ENCODE results near the gene AMOTL2. TPM values are rescaled to one million over a fixed set of nuclear protein-coding genes. Genes with fewer than 3 reads are reported as not detected.

Gene AMOTL2
- total RNA-seq, result not detected in 2 replicates

DNA sequence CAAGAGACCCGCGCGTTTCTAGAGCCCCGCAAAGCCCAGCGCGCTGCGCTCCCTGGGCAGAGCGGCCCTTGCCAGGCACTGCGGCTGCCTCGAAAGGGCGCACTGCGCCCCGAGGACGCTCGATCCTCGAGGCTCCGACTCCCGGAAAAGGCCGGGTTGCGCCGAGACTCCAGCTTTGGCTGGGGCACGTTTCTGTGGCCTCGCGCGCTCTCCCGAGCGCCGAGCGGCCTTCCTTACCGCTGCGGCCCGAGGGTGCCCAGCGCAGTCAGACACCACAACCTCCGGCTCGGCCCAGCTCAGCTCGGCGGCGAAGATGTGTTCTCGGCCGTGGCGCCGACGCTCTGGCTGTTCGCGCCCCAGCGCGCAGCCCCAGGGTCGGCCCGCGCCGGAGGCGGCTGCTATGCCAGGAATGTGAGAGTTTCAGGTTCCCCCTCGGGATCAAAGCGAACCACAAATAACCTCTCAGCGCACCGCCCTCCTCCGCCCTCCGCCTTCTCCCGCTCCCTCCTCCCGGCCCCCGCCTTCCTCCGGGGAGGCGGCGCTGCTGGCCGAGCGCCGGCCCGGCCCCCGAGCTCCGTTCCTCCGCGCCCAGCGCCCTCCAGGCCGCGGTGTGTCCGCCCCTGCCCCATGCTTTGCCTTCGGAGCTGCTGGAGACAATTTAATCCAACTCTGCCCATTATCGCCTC lies at the start of gene AMOTL2:
Gene AMOTL2, minus strand, starts transcription at position 343 of the 686 bp plus-strand sequence. CDS start 3,014 bp downstream, outside the sequence.
- H3K36me3 Mint-ChIP-seq (ENCODE audit: low read depth), result no peaks in the 10 kb centered on the region
- no peak within 1 kb of the TSS for H3K27ac Mint-ChIP-seq
- H3K4me3 Mint-ChIP-seq (ENCODE audit: low read depth), result peak within 1 kb of the TSS; percentile 73
- intact Hi-C loops (cut with micrococcal nuclease), result loop anchor here (10.0 kb wide), 1 partner anchor 159 kb away; no protein-coding TSS in a partner anchor
- peaks cover 46% of the 10 kb centered on the region for H3K27me3 Mint-ChIP-seq (ENCODE audit: low read depth)
- DNase-seq (ENCODE audit: low spot score), result no peak
- no peaks in the 10 kb centered on the region for H3K9me3 Mint-ChIP-seq
- H3K4me1 Mint-ChIP-seq (ENCODE audit: low read depth), result peaks cover 5% of the 10 kb centered on the region

DNA sequence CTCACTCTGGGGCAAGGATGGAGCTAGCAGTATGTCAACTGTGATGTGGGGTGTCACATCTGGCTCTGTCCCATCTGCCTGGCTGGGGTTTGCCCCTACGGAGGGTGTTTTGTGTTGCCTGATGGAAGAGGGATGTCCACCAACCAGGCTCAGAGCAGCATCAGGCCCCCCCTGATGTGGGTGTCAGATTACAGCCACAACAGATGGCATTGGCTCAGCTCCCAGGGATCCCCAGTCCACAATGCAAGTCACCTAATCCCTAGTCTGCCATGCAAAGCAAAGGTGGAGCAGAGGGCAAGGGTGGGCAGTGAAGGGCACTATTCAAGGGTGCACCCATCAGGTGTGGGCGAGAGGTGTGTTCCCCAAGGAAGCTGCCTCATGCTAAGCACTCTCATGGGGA lies 48.9 kb upstream of the AMOTL2 start:
- H3K27ac Mint-ChIP-seq, result no peak overlapping the region
- no peak overlapping the region for H3K4me3 Mint-ChIP-seq (ENCODE audit: low read depth)
- peaks cover 2% of the 10 kb centered on the region for H3K27me3 Mint-ChIP-seq (ENCODE audit: low read depth)
- no peaks in the 10 kb centered on the region for H3K4me1 Mint-ChIP-seq (ENCODE audit: low read depth)
- intact Hi-C loops (cut with micrococcal nuclease), result no loop called here
- no peak for DNase-seq (ENCODE audit: low spot score)
- no peaks in the 10 kb centered on the region for H3K36me3 Mint-ChIP-seq (ENCODE audit: low read depth)
- H3K9me3 Mint-ChIP-seq, result no peaks in the 10 kb centered on the region

- no peak overlapping the region for H3K27ac Mint-ChIP-seq
- H3K9me3 Mint-ChIP-seq, result no peaks in the 10 kb centered on the region
- no peaks in the 10 kb centered on the region for H3K4me1 Mint-ChIP-seq (ENCODE audit: low read depth)
- H3K27me3 Mint-ChIP-seq (ENCODE audit: low read depth), result peaks cover 4% of the 10 kb centered on the region
- H3K36me3 Mint-ChIP-seq (ENCODE audit: low read depth), result no peaks in the 10 kb centered on the region
- no peak for DNase-seq (ENCODE audit: low spot score)
- no peak overlapping the region for H3K4me3 Mint-ChIP-seq (ENCODE audit: low read depth)
- intact Hi-C loops (cut with micrococcal nuclease), result no loop called here
These were observed 45.7 kb upstream of the AMOTL2 start for GRCh38 chr3:134419960-134420321.

GRCh38 chr3:134419214-134419959 lies 45.1 kb upstream of the AMOTL2 start:
- H3K27ac Mint-ChIP-seq, result no peak overlapping the region
- no peak for DNase-seq (ENCODE audit: low spot score)
- no peaks in the 10 kb centered on the region for H3K4me1 Mint-ChIP-seq (ENCODE audit: low read depth)
- intact Hi-C loops (cut with micrococcal nuclease), result no loop called here
- H3K27me3 Mint-ChIP-seq (ENCODE audit: low read depth), result peaks cover 5% of the 10 kb centered on the region
- H3K4me3 Mint-ChIP-seq (ENCODE audit: low read depth), result no peak overlapping the region
- no peaks in the 10 kb centered on the region for H3K36me3 Mint-ChIP-seq (ENCODE audit: low read depth)
- H3K9me3 Mint-ChIP-seq, result no peaks in the 10 kb centered on the region

GRCh38 chr3:134409041-134409440 lies 34.8 kb upstream of the AMOTL2 start:
- intact Hi-C loops (cut with micrococcal nuclease), result no loop called here
- Mint-ChIP-seq H3K27ac (no peak overlapping the region), H3K9me3 (no peaks in the 10 kb centered on the region), H3K4me3 (ENCODE audit: low read depth) (no peak overlapping the region), H3K36me3 (ENCODE audit: low read depth) (no peaks in the 10 kb centered on the region), H3K4me1 (ENCODE audit: low read depth) (no peaks in the 10 kb centered on the region), H3K27me3 (ENCODE audit: low read depth) (peaks cover 61% of the 10 kb centered on the region)
- no peak for DNase-seq (ENCODE audit: low spot score)

GRCh38 chr3:134407239-134407625 lies 33.0 kb upstream of the AMOTL2 start:
- Mint-ChIP-seq H3K27ac (no peak overlapping the region), H3K36me3 (ENCODE audit: low read depth) (no peaks in the 10 kb centered on the region), H3K9me3 (no peaks in the 10 kb centered on the region), H3K27me3 (ENCODE audit: low read depth) (peaks cover 68% of the 10 kb centered on the region), H3K4me3 (ENCODE audit: low read depth) (no peak overlapping the region), H3K4me1 (ENCODE audit: low read depth) (no peaks in the 10 kb centered on the region)
- intact Hi-C loops (cut with micrococcal nuclease), result no loop called here
- DNase-seq (ENCODE audit: low spot score), result no peak

DNA sequence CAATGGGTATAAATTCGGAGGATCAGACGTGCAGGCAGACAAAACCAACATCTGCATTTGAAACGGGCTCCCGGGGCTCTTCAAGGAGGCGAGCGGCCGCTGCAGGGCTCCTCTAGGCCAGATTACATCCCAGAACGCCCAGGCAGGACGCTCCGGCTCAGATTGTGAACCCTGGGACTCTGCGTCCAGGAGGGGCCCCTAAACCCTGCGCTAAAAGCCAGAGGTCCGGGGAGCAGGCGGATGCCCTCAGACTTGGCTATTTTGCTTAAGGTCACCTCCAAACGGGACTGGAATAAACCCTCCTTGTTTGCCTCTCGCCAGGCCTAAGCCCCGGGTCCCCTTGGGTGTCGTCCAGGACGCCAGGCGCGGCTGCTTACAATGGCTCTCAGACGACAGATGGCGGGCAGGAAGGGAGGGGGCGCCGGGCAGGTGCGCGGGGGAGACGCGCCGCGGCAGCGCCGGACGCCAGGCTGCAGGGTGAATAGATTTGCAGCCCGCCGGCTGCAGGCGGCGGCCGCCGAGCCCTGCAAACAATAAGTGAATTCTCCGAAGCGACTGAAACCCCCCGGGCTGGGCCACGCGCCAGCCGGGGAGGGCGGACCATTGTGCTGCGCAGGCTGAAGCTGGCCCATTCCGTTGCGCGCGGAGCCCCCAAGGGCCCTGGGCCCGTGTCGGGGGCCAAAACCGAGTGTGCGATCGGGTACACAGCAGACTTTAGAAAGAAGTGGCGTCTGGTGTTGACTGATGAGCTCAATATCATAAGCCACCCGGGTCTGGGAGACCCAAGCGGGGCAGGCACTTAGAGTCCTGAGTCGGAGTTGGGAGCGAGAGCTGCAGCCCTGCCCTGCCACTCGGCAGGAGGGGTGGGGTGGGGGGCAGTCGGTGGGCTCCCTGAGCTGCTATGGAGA lies 32.3 kb upstream of the AMOTL2 start:
- DNase-seq (ENCODE audit: low spot score), result no peak
- no peaks in the 10 kb centered on the region for H3K4me1 Mint-ChIP-seq (ENCODE audit: low read depth)
- no peaks in the 10 kb centered on the region for H3K36me3 Mint-ChIP-seq (ENCODE audit: low read depth)
- no peak overlapping the region for H3K4me3 Mint-ChIP-seq (ENCODE audit: low read depth)
- intact Hi-C loops (cut with micrococcal nuclease), result no loop called here
- H3K9me3 Mint-ChIP-seq, result no peaks in the 10 kb centered on the region
- no peak overlapping the region for H3K27ac Mint-ChIP-seq
- H3K27me3 Mint-ChIP-seq (ENCODE audit: low read depth), result peaks cover 65% of the 10 kb centered on the region

- H3K9me3 Mint-ChIP-seq, result no peaks in the 10 kb centered on the region
- no peaks in the 10 kb centered on the region for H3K36me3 Mint-ChIP-seq (ENCODE audit: low read depth)
- DNase-seq (ENCODE audit: low spot score), result no peak
- no peak overlapping the region for H3K4me3 Mint-ChIP-seq (ENCODE audit: low read depth)
- no peaks in the 10 kb centered on the region for H3K4me1 Mint-ChIP-seq (ENCODE audit: low read depth)
- no peak overlapping the region for H3K27ac Mint-ChIP-seq
- peaks cover 55% of the 10 kb centered on the region for H3K27me3 Mint-ChIP-seq (ENCODE audit: low read depth)
- intact Hi-C loops (cut with micrococcal nuclease), result no loop called here
These were observed 30.2 kb upstream of the AMOTL2 start for GRCh38 chr3:134404366-134404885.

- no peak for DNase-seq (ENCODE audit: low spot score)
- Mint-ChIP-seq H3K27ac (no peak overlapping the region), H3K27me3 (ENCODE audit: low read depth) (peaks cover 14% of the 10 kb centered on the region), H3K9me3 (no peaks in the 10 kb centered on the region), H3K36me3 (ENCODE audit: low read depth) (no peaks in the 10 kb centered on the region), H3K4me1 (ENCODE audit: low read depth) (no peaks in the 10 kb centered on the region), H3K4me3 (ENCODE audit: low read depth) (no peak overlapping the region)
- intact Hi-C loops (cut with micrococcal nuclease), result no loop called here
These were observed 23.5 kb upstream of the AMOTL2 start for GRCh38 chr3:134397755-134398154.

DNA sequence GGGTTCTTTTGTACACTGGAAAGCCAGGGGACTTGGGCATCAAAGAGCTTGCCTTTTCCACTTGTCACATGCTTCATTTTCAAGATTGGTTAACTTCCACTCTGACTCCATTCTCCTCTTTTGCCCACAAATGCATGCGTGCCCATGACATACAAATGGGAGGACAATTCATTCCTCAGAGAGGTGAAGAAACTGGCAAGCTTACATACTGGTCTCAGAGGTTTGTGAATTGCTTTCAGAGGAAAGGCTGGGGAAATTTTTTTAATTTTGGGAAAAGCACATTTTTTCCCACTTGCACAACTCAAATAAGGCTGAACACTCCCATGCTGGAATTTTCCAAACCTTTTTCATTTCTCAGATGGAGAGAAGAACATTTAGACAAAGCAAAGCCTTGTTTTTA lies 20.9 kb upstream of the AMOTL2 start:
- Mint-ChIP-seq H3K4me3 (ENCODE audit: low read depth) (no peak overlapping the region), H3K4me1 (ENCODE audit: low read depth) (no peaks in the 10 kb centered on the region), H3K36me3 (ENCODE audit: low read depth) (no peaks in the 10 kb centered on the region), H3K27ac (no peak overlapping the region), H3K9me3 (no peaks in the 10 kb centered on the region), H3K27me3 (ENCODE audit: low read depth) (peaks cover 10% of the 10 kb centered on the region)
- intact Hi-C loops (cut with micrococcal nuclease), result no loop called here
- no peak for DNase-seq (ENCODE audit: low spot score)

- no peak overlapping the region for H3K4me3 Mint-ChIP-seq (ENCODE audit: low read depth)
- no peaks in the 10 kb centered on the region for H3K9me3 Mint-ChIP-seq
- no peaks in the 10 kb centered on the region for H3K4me1 Mint-ChIP-seq (ENCODE audit: low read depth)
- peaks cover 14% of the 10 kb centered on the region for H3K27me3 Mint-ChIP-seq (ENCODE audit: low read depth)
- no peak overlapping the region for H3K27ac Mint-ChIP-seq
- intact Hi-C loops (cut with micrococcal nuclease), result no loop called here
- H3K36me3 Mint-ChIP-seq (ENCODE audit: low read depth), result no peaks in the 10 kb centered on the region
- no peak for DNase-seq (ENCODE audit: low spot score)
These were observed 20.1 kb upstream of the AMOTL2 start for GRCh38 chr3:134394380-134394779.

DNA sequence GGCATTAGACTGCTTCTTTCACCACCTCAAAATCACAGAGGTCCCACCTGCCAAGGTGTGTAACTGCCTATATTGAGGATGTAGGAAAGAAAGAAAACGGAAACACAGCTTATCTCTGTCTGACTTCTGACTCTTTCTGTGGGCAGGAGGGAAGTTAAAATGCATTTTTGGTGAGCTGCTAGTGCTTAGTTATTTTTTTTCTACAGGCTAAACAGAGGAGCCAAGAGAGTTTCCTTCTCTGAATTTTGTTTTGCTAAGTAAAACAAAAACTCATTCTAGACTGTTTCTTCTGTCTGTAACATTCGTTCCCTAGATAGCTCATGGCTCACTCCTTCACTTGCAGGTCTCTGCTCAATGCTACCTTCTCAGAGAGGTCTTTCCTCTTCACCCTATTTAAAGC lies 18.8 kb upstream of the AMOTL2 start:
- Mint-ChIP-seq H3K9me3 (no peaks in the 10 kb centered on the region), H3K27me3 (ENCODE audit: low read depth) (peaks cover 15% of the 10 kb centered on the region), H3K4me3 (ENCODE audit: low read depth) (no peak overlapping the region), H3K27ac (no peak overlapping the region), H3K36me3 (ENCODE audit: low read depth) (no peaks in the 10 kb centered on the region), H3K4me1 (ENCODE audit: low read depth) (no peaks in the 10 kb centered on the region)
- intact Hi-C loops (cut with micrococcal nuclease), result no loop called here
- no peak for DNase-seq (ENCODE audit: low spot score)
